ENCODE measurements around the gene SETD1B.
"Not testable (repeated sequence)": the region's sequence is repeated elsewhere in the genome, so short reads cannot be mapped to it uniquely, and the experiment has no call there.

The SETD1B gene

GRCh38 chr12:121827351-121828099 lies 23.7 kb downstream of the SETD1B start:
- DNase-seq: no peak

GRCh38 chr12:121828306-121828705 lies 24.5 kb downstream of the SETD1B start:
- DNase-seq: no peak

GRCh38 chr12:121828826-121829225 lies 25.0 kb downstream of the SETD1B start:
- DNase-seq: no peak

GRCh38 chr12:121829250-121829918 lies 25.6 kb downstream of the SETD1B start:
- DNase-seq: no peak

GRCh38 chr12:121830134-121830533 lies 26.3 kb downstream of the SETD1B start:
- no peak for DNase-seq

GRCh38 chr12:121830588-121831265 lies 26.9 kb downstream of the SETD1B start:
- no peak for DNase-seq

GRCh38 chr12:121831571-121832245 lies 27.9 kb downstream of the SETD1B start:
- DNase-seq: no peak

- no peak for DNase-seq
These were observed 33.9 kb downstream of the SETD1B start for GRCh38 chr12:121837680-121838079.

GRCh38 chr12:121838126-121838525 lies 34.3 kb downstream of the SETD1B start:
- no peak for DNase-seq

GRCh38 chr12:121839106-121839992 lies 35.5 kb downstream of the SETD1B start:
- DNase-seq: peak; percentile 84

GRCh38 chr12:121839993-121840761 lies 36.4 kb downstream of the SETD1B start:
- DNase-seq: no peak

GRCh38 chr12:121843236-121843982 lies 39.6 kb downstream of the SETD1B start:
- DNase-seq: no peak

- no peak for DNase-seq
These were observed 41.9 kb downstream of the SETD1B start for GRCh38 chr12:121845701-121846100.

GRCh38 chr12:121849211-121849610 lies 45.4 kb downstream of the SETD1B start:
- no peak for DNase-seq

GRCh38 chr12:121849665-121850064 lies 45.9 kb downstream of the SETD1B start:
- DNase-seq: no peak

- not testable (repeated sequence) for DNase-seq
These were observed 48.6 kb downstream of the SETD1B start for GRCh38 chr12:121852392-121852791.

GRCh38 chr12:121857322-121858246 lies 53.8 kb downstream of the SETD1B start:
- DNase-seq: no peak

GRCh38 chr12:121858318-121858661 lies 54.5 kb downstream of the SETD1B start:
- DNase-seq: no peak
